ENCODE data around the gene ADAMTS5. TPM values are rescaled to one million over a fixed set of nuclear protein-coding genes. Genes with fewer than 3 reads are reported as not detected.

The ADAMTS5 gene
- total RNA-seq, 4 donors from 2014 or later, result 13.5 to 29.3 (median 21.3) TPM

Small RNAs within 50 kb of the gene (microRNA-seq; reads per million reads assigned to microRNA genes)
- not detected for gene MIR4759

Small RNAs within 50 kb of the gene (small RNA-seq; reads per million reads assigned to genes)
- gene MIR4759, result not detected

Other genes starting within 250 kb of the ADAMTS5 start
- 10 to 100 TPM; 43.4 to 86.5 (median 56.3) TPM for gene ADAMTS1, start 121.7 kb downstream of the ADAMTS5 start, total RNA-seq

Data from thyroid gland (tissue), 4 donors.